ENCODE results near the gene NCKIPSD. TPM values are rescaled to one million over a fixed set of nuclear protein-coding genes. Genes with fewer than 3 reads are reported as not detected.
A peak's percentile ranks its signal among the peaks of the same experiment; 100 is the strongest.

Gene NCKIPSD
- total RNA-seq, 3 donors from 2014 or later (not counting 1 experiment from before 2014, with no cell fraction given) = 12.2 to 14.1 (median 12.8) TPM

DNA sequence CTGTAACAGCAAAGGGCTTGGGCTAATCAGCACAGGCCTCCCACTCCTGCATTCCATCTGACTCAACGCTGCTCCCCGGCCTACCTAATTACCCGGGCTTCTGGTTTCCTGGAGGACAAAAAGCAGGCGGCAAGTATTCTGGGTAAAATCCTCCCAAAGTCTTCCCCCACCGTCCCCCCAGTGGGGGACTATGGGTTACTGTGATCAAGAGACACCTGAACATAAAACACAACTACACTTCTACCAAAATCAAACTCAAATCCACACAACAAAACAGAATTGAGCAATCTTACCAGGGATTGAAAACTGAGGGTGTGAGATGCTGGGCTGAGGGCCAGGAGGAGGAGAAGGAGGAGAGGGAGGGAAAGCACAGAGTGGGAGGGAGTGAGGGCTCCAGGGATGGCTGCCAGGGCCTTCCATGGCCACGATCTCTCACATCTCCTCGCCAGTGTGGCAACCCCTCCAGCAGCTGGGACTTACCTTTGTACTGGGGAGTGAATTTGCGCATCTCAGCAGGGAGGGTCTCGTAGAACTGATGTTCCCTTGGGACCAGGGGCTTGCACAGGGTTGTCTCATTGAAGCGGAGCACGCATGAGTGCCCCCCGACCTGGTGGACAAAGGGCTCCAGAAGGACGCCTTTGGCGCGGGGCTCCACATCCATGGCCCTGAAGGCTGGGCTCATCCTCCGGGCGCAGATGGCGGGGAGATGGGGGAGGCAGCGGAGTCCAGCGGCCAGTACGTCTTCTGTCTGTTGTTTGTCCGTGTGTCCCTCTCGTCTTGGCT is 9.1 kb upstream of the NCKIPSD start:
- Mint-ChIP-seq H3K36me3 (peaks cover 6% of the 10 kb centered on the region), H3K4me1 (peaks cover 6 to 21% of the 10 kb centered on the region in 2 donors), H3K27ac (peak overlapping the region in 1 of 2 donors; percentile 35), H3K9me3 (no peaks in the 10 kb centered on the region), H3K4me3 (no peak overlapping the region), H3K27me3 (ENCODE audit: low read depth in 2 of 2) (no peaks in the 10 kb centered on the region)
- no peak overlapping the region for H3K4me3 ChIP-seq (ENCODE audit: low read length)
- H3K4me1 ChIP-seq (ENCODE audit: control insufficient read depth, insufficient read depth, low read length) = no peaks in the 10 kb centered on the region
- TF ChIP-seq, protein P1, sequence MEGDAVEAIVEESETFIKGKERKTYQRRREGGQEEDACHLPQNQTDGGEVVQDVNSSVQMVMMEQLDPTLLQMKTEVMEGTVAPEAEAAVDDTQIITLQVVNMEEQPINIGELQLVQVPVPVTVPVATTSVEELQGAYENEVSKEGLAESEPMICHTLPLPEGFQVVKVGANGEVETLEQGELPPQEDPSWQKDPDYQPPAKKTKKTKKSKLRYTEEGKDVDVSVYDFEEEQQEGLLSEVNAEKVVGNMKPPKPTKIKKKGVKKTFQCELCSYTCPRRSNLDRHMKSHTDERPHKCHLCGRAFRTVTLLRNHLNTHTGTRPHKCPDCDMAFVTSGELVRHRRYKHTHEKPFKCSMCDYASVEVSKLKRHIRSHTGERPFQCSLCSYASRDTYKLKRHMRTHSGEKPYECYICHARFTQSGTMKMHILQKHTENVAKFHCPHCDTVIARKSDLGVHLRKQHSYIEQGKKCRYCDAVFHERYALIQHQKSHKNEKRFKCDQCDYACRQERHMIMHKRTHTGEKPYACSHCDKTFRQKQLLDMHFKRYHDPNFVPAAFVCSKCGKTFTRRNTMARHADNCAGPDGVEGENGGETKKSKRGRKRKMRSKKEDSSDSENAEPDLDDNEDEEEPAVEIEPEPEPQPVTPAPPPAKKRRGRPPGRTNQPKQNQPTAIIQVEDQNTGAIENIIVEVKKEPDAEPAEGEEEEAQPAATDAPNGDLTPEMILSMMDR (IDR thresholded peaks at IDR 0.05) = no peak
- peaks cover 59% of the 10 kb centered on the region for H3K36me3 ChIP-seq (ENCODE audit: control insufficient read depth, insufficient read depth, low read length)
- H3K27ac ChIP-seq (ENCODE audit: low read length) = no peak overlapping the region
- no peaks in the 10 kb centered on the region for H3K9me3 ChIP-seq (ENCODE audit: control insufficient read depth, insufficient read depth, low read length)
- ATAC-seq (no peak), DNase-seq (no peak)
- H3K27me3 ChIP-seq (ENCODE audit: control insufficient read depth, insufficient read depth, low read length) = no peaks in the 10 kb centered on the region
- intact Hi-C loops (cut with micrococcal nuclease) = no loop called here
- 97% methylated on average over 22 of the region's 23 CpGs for WGBS (ENCODE audit: insufficient coverage)

DNA sequence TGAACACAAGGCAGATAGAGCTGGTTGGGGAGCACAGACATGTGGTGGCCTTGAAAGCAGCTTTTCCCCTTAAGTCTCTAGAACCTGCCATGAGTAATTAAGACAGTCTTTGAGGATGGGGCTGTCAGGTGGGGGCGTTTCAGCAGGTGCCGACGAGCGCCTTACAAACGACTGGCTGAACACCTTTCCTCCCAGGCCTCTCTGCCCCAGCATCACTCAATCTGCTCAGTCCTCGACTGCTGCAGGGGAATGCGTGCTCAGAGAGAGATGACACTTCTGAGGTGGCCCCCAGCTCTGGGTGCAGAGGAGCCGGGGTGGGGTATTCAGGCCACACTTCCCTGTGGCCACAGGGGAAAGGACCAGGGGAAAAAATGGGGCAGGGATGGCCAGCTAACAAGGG is 8.1 kb upstream of the NCKIPSD start:
- Mint-ChIP-seq H3K27ac (no peak overlapping the region), H3K27me3 (ENCODE audit: low read depth in 2 of 2) (no peaks in the 10 kb centered on the region), H3K4me3 (no peak overlapping the region), H3K4me1 (peaks cover 6 to 13% of the 10 kb centered on the region in 2 donors), H3K9me3 (no peaks in the 10 kb centered on the region), H3K36me3 (peaks cover 6% of the 10 kb centered on the region)
- Histone ChIP-seq H3K36me3 (ENCODE audit: control insufficient read depth, insufficient read depth, low read length) (peaks cover 62% of the 10 kb centered on the region), H3K4me1 (ENCODE audit: control insufficient read depth, insufficient read depth, low read length) (no peaks in the 10 kb centered on the region), H3K9me3 (ENCODE audit: control insufficient read depth, insufficient read depth, low read length) (no peaks in the 10 kb centered on the region), H3K27me3 (ENCODE audit: control insufficient read depth, insufficient read depth, low read length) (no peaks in the 10 kb centered on the region), H3K4me3 (ENCODE audit: low read length) (no peak overlapping the region), H3K27ac (ENCODE audit: low read length) (no peak overlapping the region)
- TF ChIP-seq, protein P1 (IDR thresholded peaks at IDR 0.05) = no peak
- WGBS (ENCODE audit: insufficient coverage) = 92% methylated on average over 8 of the region's 8 CpGs
- intact Hi-C loops (cut with micrococcal nuclease) = loop anchor here (2.0 kb wide), 1 partner anchor 23 kb away; the partner anchor contains the start of gene IP6K2
- no peak for DNase-seq
- ATAC-seq = no peak

DNA sequence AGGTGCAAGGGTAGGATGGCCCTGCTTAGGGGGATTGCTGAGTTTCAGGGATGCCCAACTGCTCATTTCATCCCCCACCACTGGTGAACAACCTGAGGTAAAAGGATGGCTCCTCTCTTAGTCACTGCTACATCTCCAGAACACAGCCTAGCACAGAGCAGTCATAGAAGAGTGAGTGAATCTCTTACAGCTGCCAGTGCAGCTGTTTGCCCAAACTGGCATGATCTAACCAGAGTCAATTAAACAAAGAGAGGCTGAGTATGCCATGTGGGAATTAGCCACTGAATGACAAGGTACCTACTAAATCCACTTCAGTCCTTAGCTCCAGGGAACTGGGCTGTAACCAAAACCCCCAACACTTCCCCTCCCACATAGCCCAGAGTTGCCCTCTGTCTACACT is 6.8 kb upstream of the NCKIPSD start:
- no peaks in the 10 kb centered on the region for H3K9me3 Mint-ChIP-seq
- Histone ChIP-seq H3K36me3 (ENCODE audit: control insufficient read depth, insufficient read depth, low read length) (peaks cover 67% of the 10 kb centered on the region), H3K4me1 (ENCODE audit: control insufficient read depth, insufficient read depth, low read length) (no peaks in the 10 kb centered on the region), H3K4me3 (ENCODE audit: low read length) (no peak overlapping the region), H3K27me3 (ENCODE audit: control insufficient read depth, insufficient read depth, low read length) (no peaks in the 10 kb centered on the region), H3K27ac (ENCODE audit: low read length) (no peak overlapping the region), H3K9me3 (ENCODE audit: control insufficient read depth, insufficient read depth, low read length) (no peaks in the 10 kb centered on the region)
- no peaks in the 10 kb centered on the region for H3K27me3 Mint-ChIP-seq (ENCODE audit: low read depth in 2 of 2)
- H3K4me3 Mint-ChIP-seq = no peak overlapping the region
- TF ChIP-seq, protein P1 (IDR thresholded peaks at IDR 0.05) = no peak
- DNase-seq (no peak), ATAC-seq (no peak)
- intact Hi-C loops (cut with micrococcal nuclease) = loop anchor here (2.0 kb wide), 1 partner anchor 24 kb away; the partner anchor contains the start of gene IP6K2
- H3K4me1 Mint-ChIP-seq = peaks cover 6 to 12% of the 10 kb centered on the region in 2 donors
- H3K36me3 Mint-ChIP-seq = peaks cover 6% of the 10 kb centered on the region
- peak overlapping the region in 1 of 2 donors; percentile 52 for H3K27ac Mint-ChIP-seq
